K562 (cell line): ENCODE measurements around the gene PFKP. TPM values are rescaled to one million over a fixed set of nuclear protein-coding genes. Genes with fewer than 3 reads are reported as not detected.

Experiments used
- CTBP1 ChIP-seq: fragments of 450-650 bp; IDR thresholded peaks from 2 replicates; pipeline ENCODE4 v1.6.1; 2016; ENCODE audit warnings: borderline replicate concordance
- DEAF1 ChIP-seq: fragments of 450-650 bp; formaldehyde crosslinking; IDR thresholded peaks from 2 replicates; pipeline ENCODE4 v1.4.0; 2020; ENCODE audit warnings: mild to moderate bottlenecking, moderate library complexity
- FOXJ2 ChIP-seq: fragments of 200-800 bp; sonication (Bioruptor generic); IDR thresholded peaks from 2 replicates; pipeline ENCODE4 v1.6.1; 2016; ENCODE audit warnings: missing genetic modification characterization, missing compliant biosample characterization
- GMEB1 ChIP-seq: fragments of 250-450 bp; sonication (Bioruptor Pico); IDR thresholded peaks from 2 replicates; pipeline ENCODE4 v1.4.0; 2020; ENCODE audit warnings: mild to moderate bottlenecking
- KAT2B ChIP-seq: IDR thresholded peaks from one replicate; pipeline ENCODE4 v1.6.1; 2012; ENCODE audit warnings: low read depth, mild to moderate bottlenecking, control low read depth, inconsistent platforms, low read length, moderate library complexity
- MAFK ChIP-seq: IDR thresholded peaks from 2 replicates; pipeline ENCODE4 v1.6.1; 2011; ENCODE audit warnings: low read length, improper control_type of control experiment
- MAZ ChIP-seq, 2 experiments: fragments of 450-650 bp in 1 of 2; sonication (generic) in 1 of 2; formaldehyde crosslinking; IDR thresholded peaks in 1 of 2; conservative IDR thresholded peaks in 1 of 2; 2 replicates each; pipeline versions ENCODE4 v1.4.0 to v1.5.0; 2020; ENCODE audit warnings: mild to moderate bottlenecking in 1 of 2, missing genetic modification reagents in 1 of 2
- MCM5 ChIP-seq: fragments of 450-650 bp; IDR thresholded peaks from 2 replicates; pipeline ENCODE4 v1.6.1; 2016; ENCODE audit warnings: low read depth
- NFE2 ChIP-seq: IDR thresholded peaks from 2 replicates; pipeline ENCODE4 v1.6.1; 2014; ENCODE audit warnings: antibody characterized with exemption, low read depth
- SIN3A ChIP-seq, 2 experiments: fragments of 150-350 bp in 1 of 2; IDR thresholded peaks; 2 replicates each; pipeline ENCODE4 v1.6.1; 2011 to 2016; ENCODE audit warnings: borderline replicate concordance in 2 of 2, low read depth in 2 of 2, low read length in 2 of 2, mild to moderate bottlenecking in 2 of 2, moderate library complexity in 2 of 2; ENCODE audit not compliant: control insufficient read depth in 1 of 2
- SMAD2 ChIP-seq: fragments of 150-350 bp; IDR thresholded peaks from 2 replicates; pipeline ENCODE4 v1.6.1; 2014; ENCODE audit warnings: low read depth, mild to moderate bottlenecking, low read length
- SMC3 ChIP-seq: conservative IDR thresholded peaks from 2 replicates; pipeline ENCODE4 v1.6.1; 2011; ENCODE audit warnings: low read depth, low read length, improper control_type of control experiment; ENCODE audit not compliant: insufficient read depth
- ZNF695 ChIP-seq: fragments of 450-650 bp; formaldehyde crosslinking; IDR thresholded peaks from 2 replicates; pipeline ENCODE4 v1.4.0; 2020; ENCODE audit warnings: mild to moderate bottlenecking, moderate library complexity
- ZNF785 ChIP-seq: fragments of 250-450 bp; sonication (Bioruptor Pico); IDR thresholded peaks from 2 replicates; pipeline ENCODE4 v1.4.0; 2020; ENCODE audit warnings: mild to moderate bottlenecking
- polyA plus RNA-seq, 8 experiments: library from polyadenylated mRNA; depleted of rRNA in 4 of 8; stranded (reverse) in 5 of 8; unstranded in 3 of 8; fragments of >200 nt; fragmentation: Nextera tagmentation in 2 of 8; fragmentation: Illumina TruSeq in 1 of 8; extraction: Ambion mirVana in 2 of 8; extraction: Trizol in 1 of 8; gene quantifications; 2 replicates each; pipeline versions ENCODE4 v1.2.1 to v1.2.3, GENCODE V29; 2011 to 2014; ENCODE audit warnings: inconsistent platforms in 1 of 8, missing spikeins in 1 of 8
- total RNA-seq, 7 experiments: library from RNA; depleted of rRNA in 6 of 7; stranded (reverse); fragments of >200 nt in 6 of 7; fragmentation: Illumina TruSeq in 2 of 7; extraction: Trizol in 2 of 7; gene quantifications; 2 replicates each; pipeline versions ENCODE4 v1.2.1 to v1.2.3, GENCODE V29; 2011 to 2021; ENCODE audit warnings: low replicate concordance in 1 of 7
- TF ChIP-seq, protein P1 (sequence below): IDR thresholded peaks from 2 replicates; pipeline ENCODE4 v1.6.1; 2011; ENCODE audit not compliant: insufficient read length; ENCODE audit errors: extremely low read depth

PFKP gene
- total and polyA plus RNA-seq, 9 of the 15 experiments (the other 6 are each of a cell fraction or from before 2014, with no cell fraction given): 23.5 to 116 (median 62.1) TPM

- TF ChIP-seq, protein P1, sequence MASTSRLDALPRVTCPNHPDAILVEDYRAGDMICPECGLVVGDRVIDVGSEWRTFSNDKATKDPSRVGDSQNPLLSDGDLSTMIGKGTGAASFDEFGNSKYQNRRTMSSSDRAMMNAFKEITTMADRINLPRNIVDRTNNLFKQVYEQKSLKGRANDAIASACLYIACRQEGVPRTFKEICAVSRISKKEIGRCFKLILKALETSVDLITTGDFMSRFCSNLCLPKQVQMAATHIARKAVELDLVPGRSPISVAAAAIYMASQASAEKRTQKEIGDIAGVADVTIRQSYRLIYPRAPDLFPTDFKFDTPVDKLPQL: no peak
- TF ChIP-seq MCM5 (no peak), MAZ (CRISPR knock-in tag; conservative IDR thresholded peaks at IDR 0.05 in 1 of 2, IDR thresholded peaks at IDR 0.05 in 1 of 2) (peak in 1 of 2 experiments; percentile 21; a peak in 1 of 4 replicates), GMEB1 (CRISPR knock-in tag) (no peak), CTBP1 (0 out of 2 replicates have a peak, but pooled peaks have one; percentile 23), ZNF785 (CRISPR knock-in tag) (no peak), ZNF695 (CRISPR knock-in tag) (no peak), SMAD2 (no peak), FOXJ2 (tag) (no peak), KAT2B (no peak), MAFK (peak; percentile 41; the same call in 1 of the 2 replicates), DEAF1 (CRISPR knock-in tag) (peak; percentile 87), SIN3A (IDR thresholded peaks at IDR 0.05; ENCODE audit: borderline replicate concordance in 2 of 2, control insufficient read depth in 1 of 2, low read depth in 2 of 2, low read length in 2 of 2) (no peak), SMC3 (peak; percentile 79), NFE2 (peak; percentile 67)
Observed at GRCh38 chr10:3043512-3044368, 23.6 kb upstream of the PFKP start (continued).
